HCT116 (cell line): ENCODE data around the gene PTPRO.

Source experiments
- ATF3 ChIP-seq: IDR thresholded peaks from 2 replicates; pipeline ENCODE4 v1.6.1; 2012
- CEBPB ChIP-seq: IDR thresholded peaks from 2 replicates; pipeline ENCODE4 v1.6.1; 2012; ENCODE audit warnings: low read depth
- CTCF ChIP-seq, 3 experiments: fragments of 200-600 bp in 1 of 3; sonication (generic) in 1 of 3; IDR thresholded peaks in 2 of 3; conservative IDR thresholded peaks in 1 of 3; 2 replicates each; pipeline ENCODE4 v1.5.1; 2012 to 2017; ENCODE audit warnings: low read depth in 2 of 3, low read length in 2 of 3, antibody characterized with exemption in 1 of 3, borderline replicate concordance in 1 of 3, control low read depth in 1 of 3, mild to moderate bottlenecking in 1 of 3, mixed read lengths in 1 of 3, mixed run types in 1 of 3, moderate library complexity in 1 of 3; ENCODE audit not compliant: insufficient read depth in 1 of 3
- EZH2 ChIP-seq: fragments of 200-600 bp; sonication (generic); IDR thresholded peaks from 2 replicates; pipeline ENCODE4 v1.6.1; 2017; ENCODE audit warnings: antibody characterized with exemption, mixed run types
- POLR2A ChIP-seq: IDR thresholded peaks from 2 replicates; pipeline ENCODE4 v1.7.0; 2011; ENCODE audit warnings: borderline replicate concordance; ENCODE audit not compliant: insufficient read depth, insufficient read length; ENCODE audit errors: extremely low read depth
- ZNF274 ChIP-seq: fragments of 200-500 bp; sonication (Bioruptor generic); IDR thresholded peaks from 2 replicates; pipeline ENCODE4 v1.6.1; 2014; ENCODE audit warnings: mild to moderate bottlenecking, low read depth, low read length, inconsistent platforms

DNA sequence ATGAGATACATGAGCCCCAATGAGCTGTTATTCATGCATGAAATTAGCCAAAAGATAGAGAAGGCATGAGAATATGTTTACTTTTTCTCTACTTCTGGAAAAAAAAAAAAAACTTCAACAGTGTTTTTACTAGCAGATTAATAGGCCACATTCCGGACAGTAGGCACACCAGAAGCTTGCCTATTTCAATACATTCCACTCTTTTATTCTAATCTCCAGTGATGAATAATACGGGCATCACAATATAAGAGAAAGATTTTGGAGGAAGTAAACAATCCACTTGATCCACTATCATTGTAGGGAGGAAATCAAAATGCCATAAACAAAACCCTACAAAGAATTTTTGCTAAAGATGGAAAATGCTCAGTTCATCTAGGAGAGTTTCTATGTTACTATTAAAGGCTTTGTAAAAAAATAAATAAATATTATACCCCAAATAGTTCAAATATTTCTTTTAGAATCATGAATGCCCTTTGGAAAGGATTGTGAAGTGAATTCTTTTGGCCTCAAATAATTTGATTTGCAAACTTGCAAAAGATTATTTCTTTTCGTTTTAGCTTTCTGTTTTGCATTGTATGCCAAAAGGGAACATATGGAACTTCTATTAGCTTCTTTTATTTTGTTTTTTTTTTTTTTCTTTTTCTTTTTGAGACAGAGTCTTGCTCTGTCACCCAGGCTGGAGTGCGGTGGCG lies 234.2 kb downstream of the PTPRO start:
- no peak for TF ChIP-seq EZH2
- no peak for TF ChIP-seq CTCF (IDR thresholded peaks at IDR 0.05 in 2 of 3, conservative IDR thresholded peaks at IDR 0.05 in 1 of 3; ENCODE audit: borderline replicate concordance in 1 of 3, insufficient read depth in 1 of 3, low read depth in 2 of 3, low read length in 2 of 3)
- no peak for TF ChIP-seq ATF3
- TF ChIP-seq POLR2A, result no peak
- TF ChIP-seq ZNF274, result no peak
- no peak for TF ChIP-seq CEBPB
